SH-SY5Y (cell line): Measurements from ENCODE around the gene ZNHIT3.

Experiments used
- GATA2 ChIP-seq: IDR thresholded peaks from 2 replicates; pipeline ENCODE4 v1.6.1; 2011; ENCODE audit warnings: mild to moderate bottlenecking, low read depth, low read length
- GATA3 ChIP-seq: IDR thresholded peaks from 2 replicates; pipeline ENCODE4 v1.6.1; 2011; ENCODE audit warnings: low read depth, mild to moderate bottlenecking, low read length, moderate library complexity

ZNHIT3 gene

DNA sequence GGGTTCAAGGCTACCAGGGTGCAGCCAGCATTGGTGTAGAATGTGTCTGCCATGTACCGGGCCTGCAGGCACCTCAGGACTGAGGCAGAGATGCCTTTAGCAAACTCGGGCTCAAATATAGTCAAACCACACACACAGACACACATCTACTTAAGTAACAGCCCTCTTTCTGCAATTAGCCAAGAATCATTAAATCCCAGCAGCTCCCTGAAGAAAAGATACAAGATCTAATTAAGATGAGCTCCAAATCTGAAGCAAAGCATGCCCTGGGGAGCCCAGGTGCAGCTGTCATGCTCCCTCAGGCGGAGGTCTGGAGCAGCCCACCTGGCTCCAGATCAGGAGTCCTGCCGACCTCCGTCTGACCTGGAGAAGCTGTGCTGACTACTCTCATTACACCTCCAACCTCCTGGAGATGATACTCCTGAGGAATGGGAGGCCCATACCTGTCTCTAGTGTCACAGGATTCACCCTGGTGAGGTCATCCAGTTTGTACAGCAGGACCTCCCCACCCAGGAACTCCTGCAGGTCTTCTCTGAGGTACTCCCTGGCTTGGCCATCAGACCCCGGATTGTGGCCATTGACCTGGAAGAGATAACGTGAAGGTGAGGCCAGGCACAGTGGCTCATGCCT lies 41.3 kb downstream of the ZNHIT3 start:
- TF ChIP-seq GATA3 (no peak), GATA2 (no peak)

DNA sequence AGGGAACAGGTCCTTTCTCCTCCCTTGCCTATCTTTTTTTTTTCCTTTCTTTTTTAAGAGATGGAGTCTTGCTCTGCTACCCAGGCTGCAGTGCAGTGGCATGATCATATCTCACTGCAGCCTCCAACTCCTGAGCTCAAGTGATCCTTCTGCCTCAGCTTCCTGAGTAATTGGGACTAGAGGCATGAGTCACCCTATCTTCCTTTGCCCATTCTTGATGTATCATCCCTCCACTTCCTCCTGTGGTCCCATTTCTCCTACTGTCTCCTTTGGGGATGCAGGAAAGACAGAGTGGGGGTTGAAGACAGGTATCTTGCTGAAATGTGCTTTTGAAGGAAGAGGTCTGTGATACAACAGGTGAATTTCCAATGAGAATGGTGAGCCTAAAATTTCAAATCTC lies 42.6 kb downstream of the ZNHIT3 start:
- TF ChIP-seq GATA3 (no peak), GATA2 (no peak)

DNA sequence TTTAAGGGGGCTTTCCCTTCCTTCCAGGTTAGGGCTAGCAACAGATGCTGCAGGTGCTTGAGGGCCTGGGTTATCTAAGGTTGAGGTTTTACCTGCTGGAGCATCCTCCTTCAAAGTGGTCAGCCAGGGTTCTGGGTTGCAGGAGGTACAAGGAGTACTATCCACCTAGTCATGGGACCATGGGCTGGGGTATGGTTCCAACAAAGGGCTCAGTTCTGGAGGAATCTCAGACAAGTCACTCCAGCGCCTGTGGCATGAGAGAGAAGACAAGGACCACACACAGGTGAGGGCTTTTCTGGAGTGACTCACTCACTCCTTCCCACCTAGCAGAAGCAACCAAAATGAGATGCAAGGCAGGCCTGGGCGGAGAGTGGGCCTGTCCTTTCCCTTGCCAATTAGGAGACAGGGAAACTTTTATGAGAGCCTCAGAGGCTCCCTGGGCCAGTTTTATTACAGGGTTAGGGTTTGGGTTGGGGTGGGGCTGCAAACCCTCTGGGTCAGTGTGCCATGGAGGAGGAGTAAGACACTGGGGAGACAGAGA lies 46.0 kb downstream of the ZNHIT3 start:
- no peak for TF ChIP-seq GATA2
- no peak for TF ChIP-seq GATA3

DNA sequence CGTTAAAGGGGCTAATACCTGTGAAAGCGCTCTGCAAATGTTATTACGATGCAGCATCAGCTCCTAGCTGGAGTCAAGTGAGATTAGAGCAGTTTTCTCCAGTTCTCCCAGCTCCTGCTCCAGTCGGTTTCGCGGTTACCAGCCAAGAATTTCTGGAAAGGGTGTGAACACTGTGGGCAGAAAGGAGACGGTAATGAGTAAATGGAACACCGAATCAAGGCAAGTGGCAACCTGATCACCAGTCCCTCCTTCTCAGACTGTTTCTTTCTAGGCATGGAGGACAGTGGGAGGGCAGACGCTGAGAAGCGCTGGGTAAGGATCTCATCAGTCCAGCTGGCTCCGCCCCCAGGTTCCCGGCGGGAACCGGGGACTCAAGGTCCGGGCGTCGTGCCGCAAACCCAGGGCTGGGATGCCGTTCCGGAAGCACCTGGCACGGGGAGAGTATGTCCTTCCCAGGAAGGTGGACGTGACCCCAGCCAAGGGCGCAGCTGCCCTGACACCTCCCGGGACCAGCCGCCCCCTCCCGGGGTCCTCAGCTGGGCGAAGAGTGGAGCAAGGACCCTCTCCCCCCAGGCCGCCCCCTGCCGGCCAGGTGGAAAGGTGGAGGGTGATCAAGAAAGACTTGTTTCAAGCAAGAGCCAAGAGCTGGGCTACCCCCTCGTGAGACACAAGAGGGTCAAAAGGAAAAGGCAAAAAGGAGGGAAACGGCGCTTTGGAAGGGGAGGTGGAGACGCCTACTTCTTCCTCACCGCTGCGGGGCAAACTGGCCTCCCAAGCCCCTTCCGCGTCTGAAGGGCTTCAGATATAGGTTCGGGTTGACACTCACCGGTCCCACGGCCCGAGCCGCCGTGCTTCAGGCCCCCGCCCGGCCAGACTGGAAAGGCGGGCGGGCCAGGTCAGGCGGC lies 47.7 kb downstream of the ZNHIT3 start:
- TF ChIP-seq GATA3 (no peak), GATA2 (no peak)

DNA sequence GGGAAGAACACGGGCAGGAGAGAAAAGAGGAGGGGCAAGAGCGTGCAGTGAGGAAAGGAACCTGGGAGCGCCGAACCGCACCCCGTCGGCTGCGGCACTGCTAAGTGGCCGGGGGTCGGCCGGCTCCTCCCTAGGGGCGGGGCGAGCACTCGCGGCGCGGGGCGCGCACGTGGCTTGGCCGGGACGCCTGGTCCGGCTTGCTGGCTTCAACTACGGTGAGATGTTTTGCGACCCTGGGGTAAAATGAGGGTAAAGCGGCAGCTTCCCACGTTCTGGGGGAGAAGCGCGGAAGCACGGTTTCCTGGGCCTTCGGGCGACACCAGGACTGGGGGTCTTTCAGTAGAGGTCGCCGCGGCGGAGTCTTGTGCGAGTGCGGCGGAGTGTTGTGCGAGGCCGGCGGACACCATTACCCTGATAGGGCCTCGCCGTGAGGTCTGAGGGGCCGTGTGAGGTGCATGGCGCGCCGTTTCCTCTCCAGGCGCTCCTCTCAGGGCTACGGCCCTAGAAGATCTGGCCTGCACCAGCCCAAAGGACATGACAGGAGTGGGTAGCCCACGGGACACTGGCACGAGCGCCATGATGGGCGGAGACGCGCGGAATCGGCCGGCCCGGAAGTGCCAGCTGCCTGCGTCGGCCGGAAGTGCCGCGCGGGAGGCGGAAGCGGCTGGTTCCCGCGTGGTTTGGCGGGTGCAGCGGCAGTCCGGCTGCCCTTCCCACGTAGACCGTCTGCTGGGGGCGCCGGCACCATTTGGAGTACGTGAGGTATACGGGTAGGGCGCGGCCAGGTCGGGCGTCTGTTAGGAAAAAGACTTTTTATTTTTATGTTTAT lies 48.6 kb downstream of the ZNHIT3 start, which contains the start of the genes MYO19 and PIGW:
Gene MYO19 (minus strand): TSS at position 29 of the 829 bp plus-strand sequence. CDS start 2,330 bp downstream, outside the sequence.
Gene PIGW (plus strand): TSS at position 148 of the 829 bp plus-strand sequence. CDS start 2,115 bp downstream, outside the sequence.
- TF ChIP-seq GATA2 = no peak
- no peak for TF ChIP-seq GATA3

DNA sequence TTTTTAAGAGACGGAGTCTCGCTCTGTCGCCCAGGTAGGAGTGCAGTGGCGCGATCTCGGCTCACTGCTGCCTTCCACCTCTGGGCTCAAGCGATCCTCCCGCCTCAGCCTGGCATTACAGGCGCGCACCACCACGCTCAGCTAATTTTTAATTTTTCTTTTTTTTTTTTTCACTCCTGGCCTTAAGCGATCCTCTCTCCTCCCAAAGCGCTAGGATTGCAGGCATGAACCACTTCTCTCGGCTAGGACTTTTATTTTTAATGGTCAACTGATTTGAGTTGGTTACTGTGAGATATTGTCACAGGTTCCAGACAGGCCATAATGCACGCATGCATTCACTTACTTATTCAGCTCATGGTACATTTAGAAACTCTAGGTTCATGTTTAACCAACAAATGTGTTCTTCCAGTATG lies 49.2 kb downstream of the ZNHIT3 start:
- no peak for TF ChIP-seq GATA3
- no peak for TF ChIP-seq GATA2

DNA sequence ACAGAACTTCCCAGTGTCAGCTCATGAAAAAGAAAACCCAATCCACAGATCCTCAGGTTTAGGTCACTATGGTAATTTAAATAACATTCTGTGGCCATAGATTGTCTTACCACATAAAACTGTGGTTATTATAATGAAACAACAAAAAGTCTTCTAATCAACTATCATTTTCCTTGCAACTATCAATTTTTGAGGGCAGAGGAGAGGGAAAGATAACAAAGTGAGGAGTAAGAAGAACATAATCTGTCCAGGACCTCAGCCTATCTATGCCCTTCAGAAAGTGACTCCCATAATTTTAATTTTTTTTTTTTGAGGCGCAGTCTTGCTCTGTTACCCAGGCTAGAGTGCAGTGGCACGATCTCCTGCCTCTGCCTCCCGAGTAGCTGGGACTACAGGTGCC lies 54.2 kb downstream of the ZNHIT3 start:
- no peak for TF ChIP-seq GATA2
- no peak for TF ChIP-seq GATA3

DNA sequence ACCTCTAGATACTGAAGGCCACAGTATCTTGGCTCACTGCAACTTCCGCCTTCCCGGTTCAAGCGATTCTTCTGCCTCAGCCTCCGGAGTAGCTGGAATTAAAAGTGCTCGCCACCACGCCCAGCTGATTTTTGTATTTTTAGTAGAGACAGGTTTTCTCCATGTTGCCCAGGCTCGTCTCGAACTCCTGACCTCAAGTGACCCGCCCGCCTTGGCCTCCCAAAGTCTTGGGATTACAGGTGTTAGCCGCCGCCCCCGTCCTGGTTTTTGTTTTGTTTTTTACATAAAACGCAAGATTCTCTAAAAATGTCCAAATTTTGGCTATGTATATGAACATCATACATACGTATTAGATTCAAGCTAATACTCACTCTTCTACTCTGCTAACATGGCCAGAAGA lies 56.3 kb downstream of the ZNHIT3 start:
- TF ChIP-seq GATA2 (no peak), GATA3 (no peak)

DNA sequence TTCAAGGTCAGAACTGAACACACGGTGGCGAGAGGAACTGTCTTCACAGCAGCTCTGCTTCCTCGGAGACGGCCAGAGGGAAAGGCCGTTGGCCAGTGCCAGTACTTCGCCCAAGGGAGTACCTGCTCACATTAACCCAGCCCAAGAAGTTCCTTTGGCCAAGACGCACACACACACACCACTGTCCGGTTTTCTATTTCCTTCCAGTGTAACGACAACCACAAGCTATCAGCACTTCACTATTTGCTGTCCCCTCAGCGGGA lies 57.5 kb downstream of the ZNHIT3 start:
- TF ChIP-seq GATA3 (no peak), GATA2 (no peak)

DNA sequence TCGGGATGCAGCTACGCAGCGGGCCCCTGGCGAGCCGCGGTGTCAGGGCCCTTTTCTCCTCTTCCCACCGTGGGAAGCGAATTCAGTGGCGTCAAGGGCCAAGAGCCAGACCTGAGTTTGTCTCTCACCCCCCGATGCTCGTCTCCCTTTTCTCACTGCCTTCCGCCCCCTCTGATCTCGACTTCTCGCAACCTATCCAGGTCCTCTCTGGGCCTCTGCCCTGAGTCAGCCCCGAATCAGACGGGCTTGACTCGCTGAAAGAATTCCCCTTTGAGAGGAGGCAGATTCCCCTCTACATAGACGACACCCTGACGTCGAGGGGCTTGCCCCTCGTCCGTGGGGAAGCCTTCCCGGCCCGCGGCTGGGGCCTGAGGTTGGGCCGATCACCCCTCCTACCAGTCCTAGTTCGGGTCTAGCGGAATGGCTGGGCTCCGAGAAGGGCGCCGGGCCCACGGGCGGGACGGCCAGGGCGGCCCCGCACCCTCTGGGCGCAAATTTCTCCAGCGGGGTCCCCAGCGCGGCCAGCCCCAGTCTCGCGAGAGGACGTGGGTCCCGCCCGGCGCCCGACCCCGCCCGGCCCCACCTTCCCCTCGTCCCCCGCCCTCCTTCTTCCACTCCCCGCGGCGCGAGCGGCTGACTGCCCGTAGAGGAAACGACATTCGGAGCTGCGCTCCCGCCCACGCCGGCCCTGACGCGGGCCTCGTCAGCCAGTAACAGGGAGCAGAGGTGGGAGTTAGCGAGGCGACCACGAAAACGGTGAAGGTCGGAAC lies 58.0 kb downstream of the ZNHIT3 start, which contains the start of gene GGNBP2:
Gene GGNBP2 (plus strand): TSS at position 613 of the 770 bp plus-strand sequence. CDS start 806 bp downstream, outside the sequence.
- TF ChIP-seq GATA2 (no peak), GATA3 (no peak)

DNA sequence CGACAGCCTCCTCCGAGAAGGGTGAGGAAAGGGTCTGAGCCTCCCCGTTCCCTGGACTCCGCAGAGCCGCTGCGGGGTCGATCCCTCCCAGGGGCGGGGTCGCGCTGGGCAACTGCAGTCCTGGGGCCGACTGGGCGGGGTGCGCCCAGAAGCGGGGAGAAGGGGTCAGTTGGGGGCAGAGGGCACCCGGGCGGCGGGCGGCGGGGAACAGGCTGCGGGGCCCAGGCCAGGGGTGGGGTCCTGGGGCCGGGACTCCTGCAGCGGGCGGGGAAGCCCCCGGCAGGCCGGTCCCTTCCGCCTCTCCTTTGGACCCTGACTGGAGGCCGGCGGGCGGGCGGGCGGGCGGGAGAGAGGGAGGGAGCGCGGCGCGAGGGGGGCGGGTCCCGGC lies 58.6 kb downstream of the ZNHIT3 start:
- TF ChIP-seq GATA3 = no peak
- TF ChIP-seq GATA2 = no peak
